HG03469 (cell line): ENCODE measurements around the gene USP44.

Experiments used
- ATAC-seq: cut with Tn5 transposase; IDR thresholded peaks from one replicate; pipeline ENCODE4 v1.9.1; 2021; ENCODE audit warnings: mild to moderate bottlenecking, moderate library complexity, moderate number of reproducible peaks; ENCODE audit not compliant: unreplicated experiment

The USP44 gene

DNA sequence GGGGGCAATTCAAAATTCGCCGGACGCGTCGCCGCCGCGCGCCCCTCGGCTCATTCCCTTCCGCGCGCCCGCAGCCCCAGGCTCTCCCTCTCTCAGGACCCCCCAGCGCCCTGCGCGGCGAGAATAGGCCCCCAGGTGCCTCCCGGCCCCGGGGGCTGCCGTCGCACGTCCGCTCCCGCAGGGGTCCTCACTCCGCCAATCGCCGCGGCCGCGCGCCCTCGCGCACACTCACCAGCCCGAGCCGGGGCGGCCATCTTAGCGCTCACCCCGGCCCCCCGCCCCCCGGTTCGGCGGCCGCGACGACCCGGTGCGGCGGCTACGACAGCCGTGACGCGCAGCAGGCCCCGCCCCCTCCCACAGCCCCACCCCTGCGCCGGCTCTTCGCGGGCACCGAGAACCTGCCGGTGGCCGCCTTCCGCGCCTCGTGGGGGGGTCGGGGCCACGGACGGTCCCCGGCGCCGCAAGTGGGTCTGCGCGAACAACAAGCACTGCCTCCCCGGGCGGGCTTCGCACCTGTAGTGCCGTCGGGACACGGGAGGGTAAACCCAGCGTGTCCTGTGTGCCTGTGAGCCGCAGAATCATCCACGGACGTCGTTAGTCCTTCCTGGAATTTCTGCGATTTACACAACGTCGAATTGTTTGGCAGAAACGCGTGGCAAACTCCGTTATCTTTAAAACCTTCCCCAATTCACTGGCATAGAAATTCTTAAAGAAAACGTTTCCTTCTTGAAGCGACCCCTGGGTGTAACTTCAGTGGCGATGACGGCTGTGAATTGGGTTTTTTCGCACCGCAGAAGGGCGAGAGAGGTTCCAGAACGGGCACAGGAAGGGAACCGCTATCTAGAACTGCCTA lies 2.5 kb downstream of the USP44 start:
- ATAC-seq = no peak

DNA sequence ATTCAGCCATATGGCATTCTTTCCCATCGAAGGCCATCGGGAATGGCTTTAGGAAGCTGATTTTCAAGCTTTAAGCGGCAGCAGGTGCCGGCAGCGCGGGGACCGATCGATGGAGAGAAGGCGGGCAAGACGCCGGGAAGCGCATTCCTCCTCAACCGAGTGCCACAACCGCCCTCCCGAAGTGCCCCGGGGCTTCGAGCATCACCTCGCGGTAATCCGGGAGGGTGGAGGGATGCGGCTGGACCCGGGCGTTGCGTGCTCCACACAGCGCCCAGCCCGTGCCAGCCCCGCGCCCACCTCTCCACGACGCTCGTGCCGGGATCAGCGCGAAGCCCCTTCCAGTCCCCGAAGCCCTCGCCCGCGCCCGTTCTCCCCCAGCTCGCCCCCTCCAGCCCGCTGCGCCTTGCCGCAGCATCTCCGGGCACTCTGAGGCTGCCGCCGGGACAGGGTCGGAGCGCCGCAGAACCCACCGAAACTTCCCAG lies 3.2 kb downstream of the USP44 start:
- no peak for ATAC-seq

DNA sequence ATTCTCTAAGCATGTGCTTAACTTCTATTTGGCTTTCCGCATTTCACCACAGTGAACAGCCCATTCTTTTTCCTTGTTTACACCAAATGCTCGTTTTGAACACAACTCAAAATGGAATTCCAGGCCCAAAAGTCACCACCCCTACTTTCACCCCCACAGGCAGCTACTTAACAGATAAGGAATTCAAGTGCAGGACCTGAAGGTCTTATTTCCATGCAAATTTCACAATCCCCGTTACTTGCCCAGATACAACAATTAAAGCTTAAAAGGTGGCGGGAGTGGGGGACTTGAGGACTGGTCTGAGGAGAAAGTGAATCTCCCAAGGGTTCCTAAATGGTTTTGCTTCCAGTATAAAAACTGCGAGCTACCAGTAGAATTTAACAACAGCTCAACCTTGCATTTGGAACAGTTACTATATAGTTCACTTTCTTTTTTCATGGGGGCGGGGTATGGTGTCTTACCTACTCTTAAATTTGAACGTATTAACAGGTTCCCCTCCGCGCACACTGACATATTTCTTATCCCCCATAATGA lies 3.7 kb downstream of the USP44 start:
- no peak for ATAC-seq

DNA sequence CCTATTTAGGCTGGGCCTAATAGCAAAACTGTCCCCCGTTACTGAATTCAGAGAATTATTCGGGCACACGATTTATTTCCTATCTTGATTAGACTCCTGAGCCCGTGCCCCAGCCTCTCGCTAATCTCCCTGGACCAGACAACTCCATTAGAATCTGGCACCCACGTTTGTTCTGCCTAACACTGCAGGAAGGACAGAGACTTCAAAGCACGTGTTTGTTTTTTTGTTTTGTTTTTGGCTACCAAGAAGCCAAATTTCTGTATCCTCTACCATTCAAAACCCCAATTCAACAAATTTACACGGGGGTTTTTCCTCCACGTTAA lies 4.8 kb downstream of the USP44 start:
- ATAC-seq = no peak

DNA sequence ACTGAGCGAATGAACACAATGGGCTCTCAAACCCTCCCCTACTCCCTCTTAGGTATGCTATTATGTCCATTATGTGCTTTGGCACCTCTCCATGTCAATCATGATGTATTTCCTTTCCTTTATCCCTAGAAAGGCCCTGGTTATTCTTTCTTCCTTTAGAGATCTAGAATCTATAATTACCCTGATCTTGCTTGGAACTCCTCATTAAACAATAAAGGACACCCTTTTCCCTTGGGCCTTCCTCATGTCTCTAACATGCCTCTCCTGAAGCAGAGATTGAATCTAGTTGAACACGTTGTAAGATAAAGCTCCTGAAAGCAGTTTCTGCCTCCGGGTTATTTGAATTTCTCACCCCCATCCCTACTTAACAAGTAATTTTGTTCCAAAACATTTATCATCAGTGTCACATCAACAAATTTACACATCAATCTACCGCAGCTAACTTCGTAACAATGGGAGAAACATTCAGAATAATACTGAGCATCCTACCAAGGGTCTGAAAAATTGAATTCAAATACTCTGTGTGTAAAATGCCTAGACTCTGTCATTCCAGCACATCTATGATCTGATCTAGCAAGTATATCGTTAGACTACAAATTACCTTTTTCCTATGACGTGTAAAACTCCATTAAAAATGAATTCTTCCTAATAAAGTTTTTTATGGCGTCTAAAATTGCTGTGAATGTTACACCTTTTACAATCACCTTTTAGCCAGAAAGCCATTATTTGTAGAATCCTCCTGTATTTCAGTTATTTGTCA lies 5.4 kb downstream of the USP44 start:
- ATAC-seq = no peak

DNA sequence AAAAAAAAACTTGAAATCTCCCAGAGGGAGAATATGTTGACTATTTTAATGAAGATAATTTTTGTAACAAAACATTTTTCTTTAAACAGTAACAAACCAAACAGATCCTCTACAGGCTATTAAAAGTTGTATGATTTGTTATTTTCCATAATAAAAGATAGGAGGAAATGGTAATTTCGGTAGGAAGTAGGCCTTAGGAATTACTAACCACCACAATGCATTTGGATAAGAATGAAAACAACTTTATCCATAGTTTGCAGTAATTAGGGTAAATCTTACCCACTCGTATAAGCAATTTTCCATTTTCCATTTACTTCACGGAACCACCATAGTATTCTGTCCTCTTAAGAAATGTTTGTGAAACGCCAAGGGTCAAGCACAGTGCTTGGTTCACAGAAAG lies 6.0 kb downstream of the USP44 start:
- ATAC-seq = no peak

DNA sequence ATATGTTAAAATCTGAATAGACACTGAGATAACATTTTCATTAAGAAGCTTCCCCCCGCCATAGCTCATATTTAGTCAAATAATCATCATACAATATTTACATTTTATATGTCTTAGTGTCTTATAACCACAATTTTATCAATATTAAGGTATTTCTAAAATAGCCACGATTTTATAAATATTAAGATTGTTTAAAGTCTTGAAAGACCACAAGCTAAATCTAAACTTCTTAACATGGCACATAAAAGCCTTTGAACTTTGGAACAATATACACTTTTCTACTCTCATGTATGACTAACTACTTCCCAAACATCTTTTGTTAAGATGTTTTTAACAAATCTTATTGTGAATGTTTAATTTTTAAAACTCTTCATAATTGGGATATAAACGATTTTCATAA lies 6.5 kb downstream of the USP44 start:
- no peak for ATAC-seq

DNA sequence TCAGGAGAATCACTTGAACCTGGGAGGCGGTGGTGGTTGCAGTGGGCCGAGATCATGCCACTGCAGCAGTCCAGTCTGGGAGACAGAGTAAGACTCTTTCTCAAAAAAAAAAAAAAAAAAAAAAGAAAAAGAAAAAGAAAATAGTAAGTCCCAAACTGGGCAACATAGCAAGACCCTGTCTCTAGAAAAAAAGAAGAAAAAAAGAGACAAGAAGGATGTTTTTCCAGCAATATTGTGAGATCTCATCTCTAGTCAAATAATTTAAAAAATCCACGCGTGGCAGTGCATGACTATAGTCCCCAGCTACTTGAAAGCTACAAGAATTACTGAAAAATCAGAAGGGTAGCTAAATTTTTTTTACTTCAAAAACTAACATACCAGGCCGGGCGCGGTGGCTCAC lies 8.0 kb downstream of the USP44 start:
- no peak for ATAC-seq

DNA sequence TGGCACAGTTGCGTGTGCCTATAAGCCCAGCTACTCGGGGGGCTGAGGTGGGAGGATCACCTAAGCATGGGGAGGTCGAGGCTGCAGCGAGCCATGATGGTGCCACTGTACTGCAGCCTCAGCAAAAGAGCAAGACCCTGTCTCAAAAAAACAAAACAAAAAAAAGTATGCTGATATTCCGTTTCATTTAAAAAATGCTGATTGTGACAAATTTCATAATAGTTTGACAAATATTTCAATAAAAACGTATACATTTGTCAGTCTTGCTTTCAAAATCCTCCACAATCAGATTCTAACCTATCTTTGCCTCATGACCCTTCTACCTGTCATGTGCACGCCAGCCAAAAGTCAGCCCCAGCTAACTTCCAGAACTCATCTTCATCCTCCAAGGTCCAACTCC lies 9.8 kb downstream of the USP44 start:
- no peak for ATAC-seq

DNA sequence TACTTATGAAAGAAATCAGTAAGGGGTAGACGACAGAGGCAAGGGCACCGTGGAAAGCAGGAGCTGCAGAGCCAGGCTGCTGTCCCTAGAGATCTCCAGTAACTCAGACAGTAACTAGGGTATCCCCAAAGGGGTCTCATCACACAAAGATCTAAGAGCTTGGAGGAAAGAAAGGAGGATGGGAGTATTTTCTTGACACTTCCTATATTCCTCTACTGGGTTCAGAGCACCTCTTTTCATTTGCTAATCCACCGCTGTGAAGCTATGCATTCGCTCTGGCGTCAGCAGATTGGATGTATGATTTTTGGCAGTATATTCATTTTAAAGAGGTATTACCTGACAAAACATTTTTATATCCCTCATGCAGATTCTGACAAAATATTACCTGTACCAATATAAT lies 12.6 kb downstream of the USP44 start:
- ATAC-seq = no peak

DNA sequence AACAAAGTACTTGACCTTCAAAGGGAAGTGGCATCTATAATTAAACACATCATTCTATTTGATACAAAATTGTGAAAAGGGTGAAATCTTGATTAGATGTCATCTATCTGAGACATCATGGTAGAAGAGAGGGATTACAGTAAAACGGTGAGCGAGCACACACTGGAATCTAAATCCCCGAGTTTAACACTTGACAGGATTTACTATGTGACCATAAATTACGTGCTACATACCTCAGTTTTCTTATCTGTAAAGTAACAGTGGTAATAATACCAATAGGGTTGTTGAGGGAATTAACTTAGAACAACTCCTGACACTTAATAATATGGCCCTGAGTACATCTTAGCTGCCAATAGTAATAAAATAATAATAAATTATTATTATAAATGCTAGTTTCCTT lies 13.3 kb downstream of the USP44 start:
- ATAC-seq = no peak

DNA sequence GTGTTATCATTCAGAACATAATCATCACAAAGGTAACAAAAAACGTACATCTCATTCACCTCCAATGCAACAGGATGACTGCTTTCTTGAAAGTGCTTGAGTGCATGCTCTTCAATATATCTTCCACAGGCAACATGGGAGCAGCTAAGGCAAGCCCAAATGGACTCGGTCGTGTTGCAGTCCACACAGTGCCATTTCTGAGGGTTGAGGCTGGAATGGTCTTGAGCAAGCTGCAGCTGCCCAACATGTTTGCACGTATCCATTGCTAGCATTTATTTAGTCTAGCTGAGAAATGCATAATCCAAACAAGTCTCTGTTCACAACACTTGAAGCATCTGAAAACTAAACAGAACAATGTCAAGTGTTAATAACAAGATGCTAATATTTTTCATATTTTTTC lies 17.3 kb downstream of the USP44 start:
- ATAC-seq = no peak

DNA sequence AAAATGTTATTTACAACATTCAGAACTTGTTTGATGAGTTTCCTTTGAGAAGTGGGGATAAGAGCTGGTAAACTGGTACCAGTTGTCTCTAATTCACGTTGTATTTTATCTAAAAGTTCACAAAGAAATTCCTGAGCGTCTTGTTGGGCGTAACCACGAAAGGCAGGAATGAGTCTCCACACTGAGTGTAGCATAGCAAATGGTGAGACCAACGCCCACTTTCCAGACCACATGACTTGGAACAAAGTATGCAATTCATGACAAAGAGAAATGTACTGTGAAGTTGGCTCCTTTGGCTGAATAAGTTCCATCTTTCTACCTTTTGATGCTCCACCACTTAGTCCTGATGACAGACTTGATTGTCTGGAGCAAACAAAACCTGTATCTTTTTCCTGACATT lies 18.4 kb downstream of the USP44 start:
- no peak for ATAC-seq

DNA sequence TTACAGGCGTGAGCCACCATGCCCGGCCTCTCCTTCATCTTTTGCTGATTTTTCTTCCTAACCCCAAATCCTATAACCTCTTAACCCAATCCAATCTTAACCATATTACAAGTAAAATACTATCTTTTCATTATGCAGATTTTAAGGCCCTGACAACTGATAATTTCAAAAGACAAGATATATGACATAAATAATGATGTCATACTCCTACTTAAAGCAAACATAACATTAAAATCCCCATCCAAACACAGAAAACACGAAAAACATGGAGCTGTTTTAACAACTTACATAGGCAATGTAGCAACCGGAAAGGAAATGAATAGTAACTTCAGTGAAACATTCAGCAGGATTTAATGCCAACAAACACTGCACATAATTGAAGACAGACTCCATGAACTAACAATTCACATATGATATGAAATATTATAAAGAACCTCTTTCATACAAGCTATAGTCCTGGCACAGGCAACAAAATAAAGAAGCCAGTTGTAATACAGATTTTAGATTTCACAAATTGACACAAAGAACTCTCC lies 21.5 kb downstream of the USP44 start:
- ATAC-seq = no peak

DNA sequence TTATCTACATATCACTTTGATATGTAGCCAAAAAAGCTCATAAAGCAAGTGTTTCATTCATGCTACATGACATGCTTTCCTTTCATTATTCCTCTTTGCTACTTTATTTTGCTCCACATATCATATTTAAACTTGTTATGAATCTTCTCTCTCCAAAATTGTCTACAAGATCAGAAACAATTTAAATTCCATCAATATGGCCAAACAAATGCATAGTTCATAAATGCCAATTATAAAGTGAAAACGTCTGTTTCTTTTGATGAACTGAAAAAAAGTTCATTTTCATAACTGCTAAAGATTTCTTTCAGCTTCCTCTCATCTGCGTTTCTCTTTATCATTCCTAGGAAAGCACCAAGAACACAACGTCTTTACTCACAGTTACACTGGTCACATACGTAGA lies 22.8 kb downstream of the USP44 start:
- no peak for ATAC-seq

DNA sequence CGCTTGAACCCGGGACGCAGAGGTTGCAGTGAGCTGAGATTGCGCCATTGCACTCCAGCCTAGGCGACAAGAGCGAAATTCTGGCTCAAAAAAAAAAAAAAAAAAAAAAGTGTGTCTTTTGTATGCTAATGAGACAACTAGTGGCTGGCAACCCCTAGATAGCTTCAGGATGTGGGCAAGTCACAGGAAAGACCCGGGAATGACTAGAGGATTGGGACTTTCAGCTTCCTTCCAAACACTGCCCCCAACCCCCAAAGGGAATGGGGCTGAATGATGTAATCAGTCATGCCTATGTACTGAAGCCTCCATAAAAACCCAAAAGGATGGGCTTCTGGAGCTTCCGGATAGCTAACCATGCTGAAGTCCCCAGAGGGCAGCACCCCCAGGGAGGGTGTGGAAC lies 28.6 kb downstream of the USP44 start:
- ATAC-seq = no peak

DNA sequence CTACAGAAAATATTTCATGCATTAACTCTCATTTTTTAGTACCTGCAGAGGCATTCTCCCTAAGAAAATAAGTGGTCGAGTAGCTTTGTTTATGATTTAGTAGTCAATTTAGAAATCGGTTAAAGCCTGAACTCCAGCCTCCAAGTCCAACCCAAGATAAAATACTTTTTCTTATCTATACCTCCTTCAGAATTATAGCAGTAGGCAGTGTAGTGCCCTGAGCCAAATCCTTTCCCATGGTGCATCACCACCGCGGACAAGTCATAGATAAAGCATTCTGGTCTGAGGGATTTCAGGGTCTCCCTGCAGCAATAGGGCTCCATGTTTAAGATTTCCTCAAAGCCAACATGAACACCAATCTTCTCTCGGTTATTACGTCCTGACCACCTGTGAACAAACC lies 30.5 kb downstream of the USP44 start:
- no peak for ATAC-seq

DNA sequence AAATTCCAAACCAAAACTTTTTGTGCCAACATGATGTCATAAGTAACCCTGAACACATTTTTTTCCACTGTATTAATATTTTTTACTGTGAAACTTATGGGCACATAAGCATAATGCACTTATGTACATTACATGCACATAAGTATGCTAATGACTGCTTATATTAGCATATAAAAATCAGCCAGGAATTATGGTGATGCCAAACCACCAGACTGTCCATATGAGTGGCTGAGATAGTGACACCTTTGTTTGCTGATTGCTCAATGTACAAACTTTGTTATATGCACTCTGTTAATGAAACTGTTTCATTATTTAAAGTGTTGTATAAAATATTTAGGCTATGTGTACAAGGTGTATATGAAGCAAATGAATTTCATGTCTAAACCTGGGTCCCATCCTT lies 32.3 kb downstream of the USP44 start:
- no peak for ATAC-seq

DNA sequence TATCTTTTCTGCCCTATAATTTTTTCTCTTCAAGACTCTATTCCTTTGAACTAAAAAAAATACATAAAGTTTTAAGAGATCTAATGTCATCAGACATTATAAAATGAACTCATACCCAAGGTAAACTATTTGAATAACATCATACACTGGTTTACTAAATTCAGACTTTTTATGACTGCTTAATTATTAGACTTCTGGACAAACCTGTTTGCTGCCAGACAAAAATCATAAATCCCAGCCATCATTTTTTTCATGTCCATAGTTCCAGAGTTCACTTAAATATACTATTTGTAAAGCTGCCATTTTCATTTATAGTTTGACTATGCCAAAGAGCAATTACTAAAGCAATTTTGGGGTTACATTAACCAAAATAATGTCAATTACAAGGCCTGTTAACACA lies 34.0 kb downstream of the USP44 start:
- ATAC-seq = no peak

DNA sequence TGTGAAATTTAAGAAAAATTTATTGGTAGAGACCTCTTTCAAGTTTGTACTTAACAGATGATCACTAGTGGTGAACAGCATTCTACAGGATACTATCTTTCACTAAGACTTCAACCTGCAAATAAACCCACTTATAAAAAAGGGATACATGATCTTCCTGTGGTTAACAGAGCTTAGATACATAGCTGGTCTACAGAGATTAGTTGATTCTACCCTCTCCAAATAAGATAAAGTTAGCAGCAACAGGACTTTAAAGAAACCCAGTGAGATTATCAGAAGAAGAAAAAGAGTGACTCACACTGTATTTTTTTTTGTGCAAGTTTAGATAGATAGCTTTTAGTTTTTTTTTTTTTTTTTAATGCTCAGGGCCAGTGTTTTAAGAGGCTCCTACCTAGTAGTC lies 34.5 kb downstream of the USP44 start:
- ATAC-seq = no peak

DNA sequence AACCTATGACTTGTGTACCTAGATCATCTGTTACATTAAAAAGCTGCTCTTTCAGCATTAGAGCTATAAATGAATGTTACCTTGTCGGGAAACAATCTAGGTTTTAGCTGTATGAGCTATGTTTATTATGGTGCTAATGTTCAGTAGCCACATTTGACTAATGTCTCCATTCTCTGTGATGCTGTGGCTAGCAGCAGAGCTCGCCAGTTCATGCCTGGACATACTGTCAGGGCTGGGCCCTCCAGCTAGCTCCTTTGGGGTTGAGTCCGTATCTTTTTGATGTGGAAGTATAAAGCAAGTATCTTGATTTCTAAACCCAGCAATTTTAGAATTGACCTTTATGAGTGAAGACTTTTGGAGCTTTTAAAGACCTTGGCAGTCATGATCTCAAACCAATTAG lies 36.1 kb downstream of the USP44 start:
- ATAC-seq = no peak

DNA sequence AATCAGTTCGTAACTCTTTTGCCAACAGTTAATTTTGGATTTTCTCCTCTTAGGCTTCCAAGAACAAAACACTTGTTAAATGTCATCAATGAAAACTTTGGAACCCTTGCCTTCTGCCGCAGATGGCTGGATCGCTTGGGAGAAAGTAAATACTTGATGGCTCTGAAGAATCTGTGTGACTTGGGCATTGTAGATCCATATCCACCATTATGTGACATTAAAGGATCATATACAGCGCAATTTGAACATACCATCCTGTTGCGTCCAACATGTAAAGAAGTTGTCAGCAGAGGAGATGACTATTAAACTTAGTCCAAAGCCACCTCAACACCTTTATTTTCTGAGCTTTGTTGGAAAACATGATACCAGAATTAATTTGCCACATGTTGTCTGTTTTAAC lies 37.7 kb downstream of the USP44 start:
- no peak for ATAC-seq
